SJSA1 (cell line): ENCODE data around the gene PTPRD. TPM values are rescaled to one million over a fixed set of nuclear protein-coding genes. Genes with fewer than 3 reads are reported as not detected.
"Not testable (repeated sequence)": the region's sequence is repeated elsewhere in the genome, so short reads cannot be mapped to it uniquely, and the experiment has no call there.

Experiments used
- DNase-seq, 2 experiments: peaks; one replicate each; pipeline ENCODE4 v3.0.0-alpha.2; 2015 to 2020; ENCODE audit warnings: low spot score in 2 of 2, low read depth in 1 of 2
- H3K27ac ChIP-seq: fragments of 250-450 bp; sonication (Bioruptor Pico); 2 replicates; pipeline ENCODE4 v1.5.1; 2020; ENCODE audit warnings: mild to moderate bottlenecking, moderate library complexity
- H3K27me3 ChIP-seq: fragments of 250-450 bp; sonication (Bioruptor Pico); replicated peaks from 2 replicates; pipeline ENCODE4 v1.5.1; 2020; ENCODE audit warnings: mild to moderate bottlenecking, moderate library complexity
- H3K36me3 ChIP-seq: fragments of 250-450 bp; sonication (Bioruptor Pico); 2 replicates; pipeline ENCODE4 v1.5.1; 2020; ENCODE audit warnings: mild to moderate bottlenecking
- H3K4me1 ChIP-seq: fragments of 250-450 bp; sonication (Bioruptor Pico); replicated peaks from 2 replicates; pipeline ENCODE4 v1.6.1; 2021; ENCODE audit warnings: mild to moderate bottlenecking
- H3K4me3 ChIP-seq: fragments of 250-450 bp; sonication (Bioruptor Pico); 2 replicates; pipeline ENCODE4 v1.5.1; 2020; ENCODE audit warnings: mild to moderate bottlenecking
- H3K9me3 ChIP-seq: fragments of 250-450 bp; sonication (Bioruptor Pico); replicated peaks from 2 replicates; pipeline ENCODE4 v1.5.1; 2020; ENCODE audit warnings: mild to moderate bottlenecking
- total RNA-seq: library from RNA; depleted of rRNA; stranded (reverse); fragments of >200 nt; shearing (Covaris generic); gene quantifications from 2 replicates; pipeline ENCODE4 v1.2.3, GENCODE V29; 2014

The PTPRD gene
- total RNA-seq, 1 experiment from 2014 or later: not detected

GRCh38 chr9:10436756-10437155, 176.0 kb downstream of the PTPRD start:
- H3K9me3 ChIP-seq: no peaks in the 10 kb centered on the region
- no peaks in the 10 kb centered on the region for H3K36me3 ChIP-seq
- H3K4me3 ChIP-seq: no peak overlapping the region
- no peak overlapping the region for H3K27ac ChIP-seq
- H3K27me3 ChIP-seq: no peaks in the 10 kb centered on the region
- H3K4me1 ChIP-seq: no peaks in the 10 kb centered on the region
- no peak for DNase-seq

DNA sequence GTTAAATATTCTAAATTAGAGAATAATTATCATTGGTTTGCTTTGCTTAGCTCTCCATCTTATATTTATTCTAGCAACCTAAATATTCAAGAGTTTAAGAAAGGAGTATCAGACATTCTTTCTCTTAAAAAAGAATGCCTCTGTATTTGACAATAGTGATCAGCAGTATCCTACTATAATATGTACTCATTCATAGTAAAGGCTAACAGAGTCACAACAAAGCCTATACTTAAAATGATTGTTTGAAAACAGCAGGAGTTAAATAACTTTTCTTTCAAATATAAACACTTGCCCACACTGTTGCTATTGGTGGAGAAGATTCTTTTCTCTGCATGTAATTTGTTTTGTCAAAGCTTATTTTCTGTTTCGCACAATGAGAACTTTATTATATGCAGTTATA, 178.4 kb downstream of the PTPRD start:
- Histone ChIP-seq H3K27me3 (no peaks in the 10 kb centered on the region), H3K4me3 (no peak overlapping the region), H3K9me3 (no peaks in the 10 kb centered on the region), H3K27ac (no peak overlapping the region), H3K36me3 (no peaks in the 10 kb centered on the region), H3K4me1 (no peaks in the 10 kb centered on the region)
- DNase-seq: no peak

- DNase-seq: no peak
- H3K27ac ChIP-seq: no peak overlapping the region
- no peaks in the 10 kb centered on the region for H3K36me3 ChIP-seq
- no peak overlapping the region for H3K4me3 ChIP-seq
- H3K9me3 ChIP-seq: no peaks in the 10 kb centered on the region
- no peaks in the 10 kb centered on the region for H3K27me3 ChIP-seq
- no peaks in the 10 kb centered on the region for H3K4me1 ChIP-seq
Measured at GRCh38 chr9:10411272-10411671, 201.5 kb downstream of the PTPRD start.

DNA sequence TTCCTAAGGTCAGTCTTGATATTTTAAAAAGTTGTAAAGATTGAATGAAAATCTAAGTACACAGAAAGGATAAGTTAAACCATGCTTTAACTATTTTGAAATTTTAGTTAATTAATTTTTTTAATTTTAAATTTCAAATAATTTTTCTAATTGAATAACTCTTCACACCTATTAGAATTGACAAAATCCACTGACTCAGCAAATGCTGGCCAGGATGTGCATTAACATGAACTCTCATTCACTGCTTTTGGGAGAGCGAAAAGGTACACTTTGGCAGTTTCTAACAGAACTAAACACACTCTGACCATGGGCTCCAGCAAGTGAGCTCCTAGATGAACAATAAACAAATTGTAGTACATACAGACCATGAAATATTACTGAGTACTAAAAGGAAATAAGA, 209.5 kb downstream of the PTPRD start:
- no peak overlapping the region for H3K27ac ChIP-seq
- H3K4me1 ChIP-seq: no peaks in the 10 kb centered on the region
- H3K4me3 ChIP-seq: no peak overlapping the region
- no peaks in the 10 kb centered on the region for H3K9me3 ChIP-seq
- no peaks in the 10 kb centered on the region for H3K36me3 ChIP-seq
- no peak for DNase-seq
- no peaks in the 10 kb centered on the region for H3K27me3 ChIP-seq

- H3K27me3 ChIP-seq: no peaks in the 10 kb centered on the region
- no peak overlapping the region for H3K4me3 ChIP-seq
- no peaks in the 10 kb centered on the region for H3K9me3 ChIP-seq
- DNase-seq: no peak
- no peaks in the 10 kb centered on the region for H3K4me1 ChIP-seq
- H3K27ac ChIP-seq: no peak overlapping the region
- no peaks in the 10 kb centered on the region for H3K36me3 ChIP-seq
Measured at GRCh38 chr9:10396615-10397014, 216.2 kb downstream of the PTPRD start.

DNA sequence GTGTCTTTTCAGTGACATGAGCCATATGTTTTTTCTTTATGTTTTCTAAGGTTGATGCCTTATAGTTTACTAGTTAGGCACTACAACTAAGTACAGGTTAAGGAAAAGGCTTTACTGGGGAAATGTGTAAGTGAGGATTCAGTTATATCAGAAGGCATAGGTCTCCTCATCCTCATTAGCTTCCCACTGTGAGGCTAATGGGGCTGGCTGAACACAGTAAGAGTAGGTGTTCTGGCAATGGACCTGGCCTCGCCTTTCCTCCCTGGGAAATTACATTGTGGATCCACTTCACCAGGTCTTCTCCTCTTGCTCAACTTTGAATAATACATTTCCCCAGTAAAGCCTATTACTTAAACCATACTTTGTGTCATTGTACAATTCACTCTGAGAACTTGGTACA, 225.5 kb downstream of the PTPRD start:
- Histone ChIP-seq H3K4me1 (no peaks in the 10 kb centered on the region), H3K4me3 (no peak overlapping the region), H3K9me3 (no peaks in the 10 kb centered on the region), H3K27me3 (no peaks in the 10 kb centered on the region), H3K27ac (no peak overlapping the region), H3K36me3 (no peaks in the 10 kb centered on the region)
- DNase-seq: no peak

DNA sequence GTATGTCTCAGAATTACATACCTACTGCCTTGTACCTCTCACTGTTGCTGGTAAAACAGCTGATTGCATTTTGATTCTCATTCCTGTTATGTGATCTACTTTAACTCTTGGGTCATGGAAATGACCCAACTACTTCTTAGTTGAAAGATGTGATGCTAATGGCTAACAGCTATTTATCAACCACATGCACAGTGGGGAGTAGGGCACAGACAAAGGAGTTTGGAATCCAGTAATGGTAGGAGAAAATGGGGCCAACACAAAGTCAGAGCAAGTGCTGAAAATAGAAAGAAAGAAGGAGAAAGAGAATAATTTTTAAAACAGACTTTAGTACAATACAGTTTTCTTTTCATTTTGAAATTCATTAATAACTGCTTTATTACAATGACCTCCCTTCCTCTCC, 241.0 kb downstream of the PTPRD start:
- Histone ChIP-seq H3K4me1 (no peaks in the 10 kb centered on the region), H3K36me3 (no peaks in the 10 kb centered on the region), H3K9me3 (no peaks in the 10 kb centered on the region), H3K27me3 (no peaks in the 10 kb centered on the region), H3K27ac (no peak overlapping the region), H3K4me3 (no peak overlapping the region)
- DNase-seq: no peak

DNA sequence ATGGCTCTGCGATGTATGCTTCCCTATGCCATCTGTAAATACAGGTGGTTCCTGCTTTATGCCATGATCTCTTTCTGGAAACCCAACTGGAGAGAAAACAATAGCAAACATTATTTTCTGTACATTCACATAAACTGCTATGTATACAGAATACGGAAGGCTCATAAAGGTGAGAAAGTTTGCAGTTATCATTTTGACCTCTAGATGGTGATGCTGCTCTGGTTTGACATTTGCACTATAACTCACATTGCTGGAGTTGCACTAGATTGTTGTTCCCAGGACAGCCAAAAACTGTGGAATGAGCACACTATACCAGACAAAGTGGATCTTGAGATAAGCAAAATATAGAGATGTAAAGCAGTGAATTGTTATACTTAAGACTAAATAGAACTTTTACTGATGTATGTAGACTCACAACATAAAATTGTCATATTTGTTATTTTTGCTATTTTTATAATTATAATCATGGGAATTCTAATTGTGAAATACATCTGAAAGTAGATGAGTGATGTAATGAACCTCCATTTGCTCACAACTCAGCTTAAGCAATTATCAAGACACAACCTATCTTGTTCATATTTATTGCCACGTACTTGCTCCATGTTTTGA, 246.5 kb downstream of the PTPRD start:
- no peak for DNase-seq
- H3K4me3 ChIP-seq: no peak overlapping the region
- no peaks in the 10 kb centered on the region for H3K27me3 ChIP-seq

DNA sequence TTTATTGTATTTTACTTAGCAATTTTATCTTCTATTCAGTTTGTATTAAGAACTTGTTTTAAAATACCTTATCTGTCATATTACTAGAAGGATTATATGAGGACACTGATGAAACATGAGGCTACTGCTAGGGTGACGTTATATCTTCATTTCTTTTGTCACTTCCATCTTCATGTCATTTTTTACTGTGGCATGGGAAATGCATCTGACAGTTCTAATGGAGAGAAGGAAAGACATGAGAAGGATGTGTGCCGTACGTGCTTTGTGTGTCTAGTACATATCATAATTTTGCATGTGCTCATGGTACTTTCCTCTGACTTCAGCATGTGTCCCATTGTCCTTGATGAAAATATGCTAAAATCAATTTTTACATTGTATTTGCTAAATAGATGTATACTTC, 258.2 kb downstream of the PTPRD start:
- no peak for DNase-seq
- no peaks in the 10 kb centered on the region for H3K9me3 ChIP-seq
- no peak overlapping the region for H3K4me3 ChIP-seq
- H3K36me3 ChIP-seq: no peaks in the 10 kb centered on the region
- H3K27ac ChIP-seq: no peak overlapping the region
- H3K4me1 ChIP-seq: no peaks in the 10 kb centered on the region
- no peaks in the 10 kb centered on the region for H3K27me3 ChIP-seq

More for the DNA sequence above, 246.5 kb downstream of the PTPRD start:
- no peaks in the 10 kb centered on the region for H3K9me3 ChIP-seq
- no peaks in the 10 kb centered on the region for H3K36me3 ChIP-seq
- H3K4me1 ChIP-seq: no peaks in the 10 kb centered on the region
- no peak overlapping the region for H3K27ac ChIP-seq

DNA sequence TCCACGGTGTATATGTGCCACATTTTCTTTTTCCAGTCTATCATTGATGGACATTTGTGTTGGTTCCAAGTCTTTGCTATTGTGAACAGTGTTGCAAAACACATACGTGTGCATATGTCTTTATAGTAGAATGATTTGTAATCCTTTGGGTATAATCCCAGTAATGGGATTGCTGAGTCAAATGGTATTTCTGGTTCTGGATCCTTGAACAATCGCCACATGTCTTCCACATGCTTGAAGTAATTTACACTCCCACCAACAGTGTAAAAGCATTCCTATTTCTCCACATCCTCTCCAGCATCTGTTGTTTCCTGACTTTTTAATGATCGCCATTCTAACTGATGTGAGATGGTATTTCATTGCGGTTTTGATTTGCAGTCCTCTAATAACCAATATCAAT, 267.2 kb downstream of the PTPRD start:
- H3K4me3 ChIP-seq, H3K36me3 ChIP-seq, H3K27ac ChIP-seq, H3K9me3 ChIP-seq, DNase-seq, H3K4me1 ChIP-seq, H3K27me3 ChIP-seq: not testable (repeated sequence)

DNA sequence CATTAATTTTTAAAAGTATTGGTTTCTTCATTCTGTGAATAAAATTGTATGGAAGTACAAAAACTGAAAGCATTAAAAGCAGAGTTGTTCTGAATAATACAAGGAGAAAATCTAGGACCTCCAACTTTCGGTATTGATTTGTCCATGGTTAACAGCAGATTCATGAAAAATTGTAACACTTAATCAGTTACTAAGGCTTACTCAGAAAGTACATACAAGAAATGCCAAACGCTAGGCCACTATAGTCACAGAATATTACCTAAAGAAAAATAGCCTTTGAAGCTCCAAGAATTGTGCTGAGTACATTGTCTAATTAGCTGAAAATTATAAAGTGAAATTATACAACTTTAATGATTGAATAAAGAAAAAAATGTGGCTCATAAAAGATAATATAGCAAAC, 271.7 kb downstream of the PTPRD start:
- no peaks in the 10 kb centered on the region for H3K9me3 ChIP-seq
- no peaks in the 10 kb centered on the region for H3K36me3 ChIP-seq
- no peak overlapping the region for H3K4me3 ChIP-seq
- no peaks in the 10 kb centered on the region for H3K4me1 ChIP-seq
- H3K27me3 ChIP-seq: no peaks in the 10 kb centered on the region
- DNase-seq: no peak
- no peak overlapping the region for H3K27ac ChIP-seq

GRCh38 chr9:10339152-10339551, 273.6 kb downstream of the PTPRD start:
- H3K27ac ChIP-seq: no peak overlapping the region
- no peaks in the 10 kb centered on the region for H3K27me3 ChIP-seq

GRCh38 chr9:10331157-10331556, 281.6 kb downstream of the PTPRD start:
- Histone ChIP-seq H3K36me3 (no peaks in the 10 kb centered on the region), H3K27me3 (no peaks in the 10 kb centered on the region), H3K4me1 (no peaks in the 10 kb centered on the region), H3K4me3 (no peak overlapping the region), H3K9me3 (no peaks in the 10 kb centered on the region), H3K27ac (no peak overlapping the region)
- DNase-seq: no peak

More at GRCh38 chr9:10339152-10339551, 273.6 kb downstream of the PTPRD start:
- Histone ChIP-seq H3K4me3 (no peak overlapping the region), H3K4me1 (no peaks in the 10 kb centered on the region), H3K36me3 (no peaks in the 10 kb centered on the region), H3K9me3 (no peaks in the 10 kb centered on the region)
- DNase-seq: no peak

DNA sequence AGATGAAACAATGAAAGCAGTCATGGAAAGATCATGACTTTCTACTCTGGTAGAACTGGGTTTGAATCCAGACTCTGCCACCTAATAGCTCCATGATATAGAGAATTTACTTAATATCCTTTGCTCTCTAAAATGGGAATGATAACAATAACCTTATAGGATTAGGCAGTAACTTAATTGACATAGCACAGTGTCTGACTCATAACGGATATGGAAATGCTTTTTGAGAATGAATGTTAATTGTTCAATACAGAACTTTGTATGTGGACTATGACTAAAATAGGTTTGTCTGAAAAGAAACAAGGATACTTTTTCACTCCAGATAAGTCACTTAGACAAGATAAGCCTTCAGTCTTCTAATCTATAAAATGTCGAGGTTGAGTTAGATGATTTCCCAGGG, 330.7 kb downstream of the PTPRD start:
- Histone ChIP-seq H3K4me3 (no peak overlapping the region), H3K27ac (no peak overlapping the region), H3K36me3 (no peaks in the 10 kb centered on the region), H3K27me3 (no peaks in the 10 kb centered on the region), H3K4me1 (no peaks in the 10 kb centered on the region), H3K9me3 (no peaks in the 10 kb centered on the region)
- DNase-seq: no peak

- no peak overlapping the region for H3K4me3 ChIP-seq
- H3K27ac ChIP-seq: no peak overlapping the region
- H3K36me3 ChIP-seq: no peaks in the 10 kb centered on the region
- H3K4me1 ChIP-seq: no peaks in the 10 kb centered on the region
- DNase-seq: no peak
- H3K27me3 ChIP-seq: no peaks in the 10 kb centered on the region
- H3K9me3 ChIP-seq: no peaks in the 10 kb centered on the region
Measured at GRCh38 chr9:10274988-10275387, 337.8 kb downstream of the PTPRD start.
